SKM-1 treated with dmso at 0.1 percent for 144 hours (cell line): Measurements from ENCODE around the gene FBP2.
"Not testable (repeated sequence)": the region's sequence is repeated elsewhere in the genome, so short reads cannot be mapped to it uniquely, and the experiment has no call there.

Experiments
- DNase-seq: peaks from one replicate; lab custom pipeline; 2025; ENCODE audit not compliant: unreplicated experiment; lab: John Stamatoyannopoulos, UW

Gene FBP2

GRCh38 chr9:94564279-94564678 lies 29.3 kb downstream of the FBP2 start:
- DNase-seq, result not testable (repeated sequence)

DNA sequence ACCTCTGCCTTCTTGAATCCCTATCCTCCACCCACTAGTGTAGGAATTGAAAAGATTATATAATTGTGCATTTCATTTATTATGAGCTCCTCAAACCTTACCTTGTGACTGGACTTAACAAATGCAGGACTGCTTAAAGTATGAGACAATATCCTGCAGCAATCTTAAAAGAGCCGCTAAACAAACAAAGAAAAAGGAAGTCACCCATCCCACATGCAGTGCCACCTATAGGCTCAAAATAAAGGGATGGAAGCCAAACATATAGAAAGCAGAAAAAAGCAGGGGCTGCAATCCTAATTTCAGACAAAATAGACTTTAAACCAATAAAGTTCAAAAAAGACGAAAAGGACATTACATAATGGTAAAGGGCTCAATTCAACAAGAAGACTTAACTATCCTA lies 30.1 kb downstream of the FBP2 start:
- peak; percentile 15 for DNase-seq

DNA sequence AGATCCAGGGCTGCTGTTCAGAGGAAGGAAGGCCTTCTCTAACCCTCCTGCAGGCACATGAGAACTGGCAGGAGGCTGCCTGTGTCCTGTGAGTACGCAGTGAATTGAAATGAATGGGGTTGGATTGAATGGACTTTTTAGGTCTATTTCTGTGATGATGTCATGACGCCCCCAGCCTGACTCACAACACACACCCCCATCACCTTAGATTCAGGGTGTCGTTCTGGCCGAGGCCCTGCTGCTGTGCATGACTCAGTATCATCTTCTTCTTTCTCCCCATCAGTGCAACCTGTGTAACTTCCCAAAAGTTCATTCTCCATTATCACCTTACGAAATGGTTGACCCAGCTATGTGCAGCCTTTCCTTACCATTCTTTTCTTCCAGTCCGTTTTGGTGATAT lies 33.4 kb downstream of the FBP2 start:
- DNase-seq, result no peak

DNA sequence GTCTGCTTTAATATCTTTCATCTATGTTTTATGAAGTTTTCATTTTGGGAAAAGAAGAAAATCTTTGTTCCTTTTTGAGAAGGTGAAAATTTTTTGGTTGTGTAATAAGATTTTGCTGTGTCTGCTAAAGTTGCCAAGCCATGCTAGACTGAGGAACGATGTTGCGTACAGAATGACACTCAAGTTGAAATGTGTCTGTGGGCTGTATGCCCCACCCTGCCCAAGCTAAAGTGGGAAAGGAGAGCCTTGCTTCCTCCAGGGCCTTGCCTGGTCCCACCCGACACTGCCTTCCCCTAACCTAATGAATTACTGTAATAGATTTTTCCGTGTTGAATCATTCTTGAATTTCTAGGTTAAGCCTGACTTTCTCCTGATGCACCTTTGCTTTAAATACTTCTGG lies 36.2 kb downstream of the FBP2 start:
- DNase-seq, result no peak

DNA sequence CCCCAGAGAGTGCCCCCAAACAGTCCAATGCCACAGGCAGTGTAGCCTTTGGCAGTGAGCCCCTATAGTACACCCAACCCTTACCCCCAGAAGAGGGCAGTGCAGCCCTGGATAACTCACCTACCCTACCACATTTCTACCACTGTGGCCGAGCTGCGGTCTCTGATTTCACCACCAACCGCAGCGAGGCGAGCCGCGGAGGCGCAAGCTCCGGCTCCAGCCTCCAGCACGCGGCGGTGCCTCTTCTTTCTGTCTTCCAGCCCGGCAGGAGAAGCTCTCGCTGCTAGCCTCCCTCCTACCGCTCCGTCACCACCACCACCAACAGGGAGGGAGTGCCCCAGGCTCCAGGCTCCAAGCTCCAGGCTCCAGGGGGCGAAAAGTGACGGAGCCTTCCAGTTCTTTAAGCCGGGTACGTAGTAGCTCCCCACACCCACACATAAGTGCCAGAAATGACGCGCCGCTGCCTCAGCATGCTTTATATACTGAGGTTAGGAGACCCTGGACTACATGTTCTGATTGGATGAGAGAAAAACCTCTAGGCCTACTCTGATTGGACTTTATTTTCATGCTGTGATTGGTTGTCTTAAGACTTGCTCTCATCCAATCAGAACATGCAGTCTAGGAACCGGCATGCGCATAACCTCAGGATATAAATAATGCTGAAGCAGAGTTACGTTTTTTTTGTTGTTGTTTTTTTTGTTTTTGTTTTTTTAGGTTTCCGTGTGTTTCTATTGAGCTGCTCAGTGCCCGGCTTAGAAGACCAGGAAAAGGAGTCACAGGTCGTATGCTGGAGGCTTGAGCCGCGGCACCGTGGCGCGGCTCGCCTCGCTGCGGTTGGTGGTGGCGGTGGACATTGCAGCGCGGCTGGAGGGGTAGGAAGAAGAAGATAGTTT lies 38.9 kb downstream of the FBP2 start, which contains the start of gene PCAT7:
Gene PCAT7 (plus strand): TSS at position 645 of the 893 bp plus-strand sequence.
- DNase-seq, result peak; percentile 43

DNA sequence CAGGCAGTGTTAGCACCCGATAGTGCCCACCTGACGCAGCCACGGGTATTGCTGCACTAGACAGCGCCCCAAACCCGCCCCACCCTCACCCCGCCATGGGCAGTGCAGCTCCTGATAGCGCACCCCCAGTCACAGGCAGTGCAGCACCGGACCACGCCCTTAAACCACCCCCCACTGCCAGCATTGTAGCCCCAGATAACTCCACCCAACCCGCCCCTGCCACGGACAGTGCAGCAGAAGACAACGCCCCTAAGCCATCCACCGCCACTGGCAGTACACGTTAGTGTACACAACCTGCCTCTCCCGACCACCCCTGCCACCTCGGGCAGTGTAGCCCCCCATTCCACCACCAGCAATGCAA lies 39.6 kb downstream of the FBP2 start:
- DNase-seq, result no peak

DNA sequence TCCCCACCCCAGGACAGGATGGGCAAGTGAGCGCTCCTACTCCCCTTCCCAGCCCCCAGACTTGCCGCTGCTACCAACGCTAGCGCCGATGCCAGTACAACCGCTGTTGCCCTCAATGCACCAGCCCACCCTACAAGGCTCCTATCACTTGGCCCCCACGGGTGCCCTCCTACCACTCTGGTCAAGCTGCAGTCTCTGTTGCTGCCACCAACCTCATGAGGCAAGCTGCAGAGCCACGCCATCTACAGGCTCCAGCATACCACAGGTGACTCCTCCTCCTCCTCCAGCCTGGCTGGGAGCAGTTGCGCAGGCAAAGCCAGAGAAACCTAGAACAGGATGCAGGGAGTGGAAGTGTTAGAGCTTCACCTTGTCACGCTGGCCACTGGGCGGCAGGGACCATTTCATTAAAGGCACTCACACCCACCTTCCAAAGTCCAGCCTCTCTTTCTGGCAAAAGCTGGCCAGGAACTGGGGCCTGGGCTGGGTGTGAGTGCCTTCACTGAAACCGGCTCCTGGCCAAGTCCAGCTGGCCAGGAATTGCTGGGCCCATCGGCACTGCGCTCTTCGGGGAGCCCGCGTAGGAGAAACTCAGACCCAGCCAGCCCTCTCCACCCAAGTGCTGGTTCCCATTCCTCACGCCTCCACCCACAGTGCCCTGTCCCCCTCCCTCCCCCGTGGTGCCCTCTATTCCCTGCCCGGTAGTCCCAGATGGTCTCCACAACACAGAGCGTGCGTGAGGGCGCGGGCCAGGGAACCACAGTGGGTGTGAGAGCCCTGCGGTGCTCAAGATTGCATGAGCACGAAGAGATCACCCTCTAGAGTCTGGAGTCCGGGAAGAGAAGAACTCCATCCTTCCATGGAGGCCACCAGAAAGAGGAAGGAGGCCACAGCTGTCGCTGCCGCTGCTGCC lies 40.3 kb downstream of the FBP2 start:
- DNase-seq, result no peak

- no peak for DNase-seq
Observed at GRCh38 chr9:94545940-94546339, 47.7 kb downstream of the FBP2 start.

GRCh38 chr9:94544335-94544734 lies 49.3 kb downstream of the FBP2 start:
- not testable (repeated sequence) for DNase-seq

DNA sequence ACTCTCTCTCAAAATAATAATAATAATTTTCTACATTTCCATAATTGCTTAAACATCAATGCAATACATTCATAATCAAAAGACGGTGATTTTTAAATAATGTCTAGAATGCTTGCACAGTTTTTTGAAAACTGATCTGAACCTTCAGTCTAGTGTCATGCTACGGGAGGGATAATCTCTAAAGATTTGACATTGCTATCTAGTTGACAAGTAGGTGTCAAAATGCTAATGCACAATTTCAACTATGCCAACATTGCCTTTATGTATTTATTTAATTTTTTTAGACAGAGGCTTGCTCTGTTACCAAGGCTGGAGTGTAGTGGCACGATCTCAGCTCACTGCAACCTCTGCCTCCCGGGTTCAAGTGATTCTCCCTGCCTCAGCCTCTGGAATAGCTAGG lies 54.7 kb downstream of the FBP2 start:
- DNase-seq, result no peak

- DNase-seq, result no peak
Observed at GRCh38 chr9:94534901-94535300, 58.7 kb downstream of the FBP2 start.

GRCh38 chr9:94533601-94534000 lies 60.0 kb downstream of the FBP2 start:
- DNase-seq, result no peak

- no peak for DNase-seq
Observed at GRCh38 chr9:94533155-94533554, 60.5 kb downstream of the FBP2 start.

GRCh38 chr9:94528886-94529285 lies 64.7 kb downstream of the FBP2 start:
- no peak for DNase-seq

DNA sequence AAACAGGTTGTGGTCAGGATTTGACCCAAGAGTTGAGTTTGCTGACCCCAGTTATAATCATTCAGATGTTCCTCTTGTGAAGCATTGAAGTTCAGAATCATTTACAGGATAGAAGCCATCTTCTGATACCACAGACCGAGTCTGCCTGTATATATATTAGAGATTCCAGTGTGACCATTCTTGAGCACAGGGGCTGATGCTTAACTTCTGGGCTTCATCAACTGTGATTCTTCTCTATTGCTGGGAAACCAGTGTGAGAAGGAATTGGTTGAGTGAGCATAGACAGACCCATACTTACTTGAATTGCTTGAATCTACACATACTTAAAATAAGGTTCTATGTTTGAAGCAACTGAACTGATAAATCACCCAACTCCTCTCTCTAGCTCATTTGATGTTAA lies 66.7 kb downstream of the FBP2 start:
- DNase-seq, result no peak

DNA sequence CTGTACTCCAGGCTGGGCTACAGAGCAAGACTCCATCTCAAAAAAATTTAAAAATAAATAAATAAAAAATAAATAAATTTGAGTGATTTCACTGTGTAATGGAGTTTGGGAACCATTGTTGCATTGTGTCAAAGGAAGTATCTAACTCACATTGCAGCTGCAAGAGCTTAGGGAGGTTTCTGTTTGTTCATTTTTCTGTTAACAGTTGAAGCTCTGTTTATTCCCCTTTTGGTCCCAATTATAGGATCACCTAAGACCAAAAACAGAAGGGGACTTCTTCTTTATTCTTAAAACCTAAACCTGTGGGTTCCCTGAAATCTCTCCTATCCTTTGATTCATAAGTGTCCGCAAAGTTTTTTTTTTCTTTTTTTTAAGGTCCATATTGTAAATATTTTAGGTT lies 67.4 kb downstream of the FBP2 start:
- DNase-seq, result no peak

- no peak for DNase-seq
Observed at GRCh38 chr9:94525396-94526035, 68.1 kb downstream of the FBP2 start.

- no peak for DNase-seq
Observed at GRCh38 chr9:94517254-94517653, 76.4 kb downstream of the FBP2 start.

DNA sequence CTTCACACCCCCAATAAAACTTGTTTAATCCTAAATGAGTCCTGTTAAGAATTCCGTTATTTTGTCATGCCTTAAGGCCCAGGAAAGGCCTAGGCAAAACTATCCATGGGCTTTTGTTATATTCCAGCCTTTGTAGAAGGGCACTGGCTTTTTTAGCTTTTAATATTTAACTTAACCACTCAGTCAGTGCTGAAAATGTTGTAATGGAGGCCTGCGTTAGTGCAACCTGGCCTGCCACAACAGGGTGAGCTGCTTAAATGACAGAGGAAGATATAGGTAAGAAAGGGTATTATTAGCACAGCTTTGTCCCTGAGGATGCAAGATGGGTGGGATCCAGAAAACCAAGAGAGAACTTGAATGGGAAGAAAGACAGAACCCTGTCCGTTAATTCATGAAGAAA lies 78.9 kb downstream of the FBP2 start:
- DNase-seq, result no peak

DNA sequence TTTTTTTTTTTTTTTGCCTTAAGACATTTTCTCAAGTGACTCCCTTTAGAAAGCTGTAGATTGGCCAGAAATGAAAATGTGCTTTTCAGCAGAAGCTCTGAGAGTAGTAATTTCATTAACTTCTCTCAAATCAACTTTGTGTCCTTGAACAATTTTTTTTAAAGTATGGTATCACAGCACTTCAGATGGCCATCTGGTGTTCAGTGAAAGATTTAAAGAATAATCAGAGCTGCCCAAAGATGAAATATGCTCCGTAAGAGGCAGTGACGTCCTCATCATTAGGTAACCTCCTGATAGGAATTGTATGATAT lies 81.7 kb downstream of the FBP2 start:
- DNase-seq, result no peak

GRCh38 chr9:94511134-94511954 lies 82.3 kb downstream of the FBP2 start:
- DNase-seq, result no peak
